Stimulated activated CD8-positive, alpha-beta memory T cell treated with anti-CD3 and anti-CD28 coated beads, Interleukin-4, amount 100 ng/mL, for 1 hour (primary cell): ENCODE results near the gene TRIM42.

Source experiments
- DNase-seq, 2 donors: peaks; one replicate each; pipeline ENCODE4 v3.0.0-alpha.2; 2020; ENCODE audit warnings: low read depth in 2 of 2, low spot score in 1 of 2

TRIM42 gene

GRCh38 chr3:140677764-140678163 lies at the start of gene TRIM42:
Gene TRIM42 (plus strand): TSS chr3:140678064. CDS start chr3:140678230, 166 bp downstream.
- DNase-seq = no peak

DNA sequence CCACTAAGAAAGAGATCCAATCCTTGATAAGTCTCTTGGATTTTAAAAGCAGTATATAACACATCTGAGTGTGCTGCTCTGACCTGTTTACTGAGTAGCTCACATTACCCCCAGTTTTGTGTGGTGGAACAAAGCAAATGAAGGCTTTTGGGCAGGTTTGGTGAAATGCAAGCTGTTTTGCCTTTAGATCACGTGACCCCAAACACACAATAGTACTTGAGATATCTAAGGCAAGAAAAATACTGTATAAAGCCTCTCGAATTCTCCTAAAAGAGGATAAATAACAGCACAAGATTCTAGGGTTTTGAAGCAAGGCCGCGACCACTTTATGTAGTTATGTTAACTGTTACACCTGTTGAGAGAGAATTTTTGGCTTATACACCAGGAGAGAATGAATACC lies 49.3 kb upstream of the TRIM42 start:
- DNase-seq = no peak

- no peak for DNase-seq
These were observed 48.3 kb upstream of the TRIM42 start for GRCh38 chr3:140629357-140630137.

DNA sequence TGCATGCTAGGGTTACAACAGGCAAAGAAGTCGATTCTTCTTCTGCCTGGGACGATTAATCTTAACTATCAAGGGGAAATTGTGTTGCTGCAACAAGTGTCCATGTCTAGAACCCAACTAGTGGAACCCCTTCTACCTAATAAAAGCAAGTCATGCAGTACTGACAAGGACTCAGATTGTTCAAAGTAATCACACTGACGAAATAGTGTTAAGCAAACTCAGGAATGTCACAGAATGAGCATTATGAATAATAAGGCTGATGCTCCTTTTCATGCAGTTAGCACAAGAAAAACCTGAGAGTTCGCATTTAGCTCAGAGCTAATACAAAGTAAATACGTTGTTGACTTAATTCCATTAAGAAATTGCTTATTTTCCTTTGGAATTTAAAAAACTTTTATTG lies 47.5 kb upstream of the TRIM42 start:
- no peak for DNase-seq

- DNase-seq = no peak
These were observed 47.0 kb upstream of the TRIM42 start for GRCh38 chr3:140630866-140631265.

- no peak for DNase-seq
These were observed 42.6 kb upstream of the TRIM42 start for GRCh38 chr3:140635276-140635675.

DNA sequence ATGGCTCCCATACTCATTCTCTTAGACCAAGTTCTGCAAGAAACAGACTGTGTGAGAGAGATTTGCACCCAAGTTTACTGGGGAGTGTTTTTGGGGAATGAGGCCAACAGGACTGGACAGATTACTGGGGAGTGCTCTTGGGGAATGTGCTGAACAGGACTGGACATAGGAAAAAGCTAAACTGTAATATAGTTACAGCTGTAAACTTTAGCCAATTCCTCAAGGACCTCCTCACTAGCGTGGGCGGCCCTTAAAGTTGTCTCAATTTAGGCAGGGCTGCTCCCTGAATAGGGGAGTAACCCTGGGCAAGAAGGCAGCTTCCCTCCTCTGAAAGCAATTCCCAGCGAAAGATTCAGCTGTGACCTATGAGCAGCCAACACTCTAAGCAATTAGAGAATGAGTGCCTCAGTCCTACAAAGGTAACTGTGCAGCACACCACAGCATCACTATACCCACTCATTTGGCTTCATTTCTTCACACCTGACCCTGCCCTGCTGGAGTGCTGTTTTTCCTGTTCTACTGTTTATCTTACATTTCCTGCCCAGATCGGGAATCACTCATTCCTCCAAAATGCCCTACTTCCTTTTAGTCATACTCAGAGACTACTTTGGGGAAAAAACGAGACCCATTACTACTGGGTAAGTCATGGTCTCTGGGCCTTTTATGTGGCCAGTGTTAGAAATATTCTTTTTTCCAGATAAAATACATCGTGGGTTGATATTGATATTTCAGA lies 41.3 kb upstream of the TRIM42 start:
- no peak for DNase-seq

- DNase-seq = no peak
These were observed 26.6 kb upstream of the TRIM42 start for GRCh38 chr3:140651287-140651686.

DNA sequence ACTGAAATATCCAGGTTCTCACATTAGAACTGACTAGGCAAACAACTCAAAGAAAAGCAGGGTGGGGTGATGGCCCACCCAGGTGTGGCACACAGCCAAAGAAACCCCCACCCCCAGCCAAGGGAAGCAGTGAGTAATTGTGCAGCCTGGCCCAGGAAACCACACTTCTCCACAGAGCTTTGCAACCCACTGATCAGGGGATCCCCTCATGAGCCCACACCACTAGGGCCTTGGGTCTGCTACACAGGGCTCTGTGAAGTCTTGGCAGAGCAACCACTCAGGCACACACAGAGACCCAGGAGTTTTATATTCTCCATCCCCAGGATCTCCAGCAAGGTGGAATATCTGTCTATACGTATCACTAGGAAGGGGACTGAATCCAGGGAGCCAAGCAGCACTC lies 22.2 kb upstream of the TRIM42 start:
- DNase-seq = no peak

- no peak for DNase-seq
These were observed 13.8 kb upstream of the TRIM42 start for GRCh38 chr3:140664111-140664510.

GRCh38 chr3:140682586-140682985 lies 4.7 kb downstream of the TRIM42 start:
- DNase-seq = no peak

DNA sequence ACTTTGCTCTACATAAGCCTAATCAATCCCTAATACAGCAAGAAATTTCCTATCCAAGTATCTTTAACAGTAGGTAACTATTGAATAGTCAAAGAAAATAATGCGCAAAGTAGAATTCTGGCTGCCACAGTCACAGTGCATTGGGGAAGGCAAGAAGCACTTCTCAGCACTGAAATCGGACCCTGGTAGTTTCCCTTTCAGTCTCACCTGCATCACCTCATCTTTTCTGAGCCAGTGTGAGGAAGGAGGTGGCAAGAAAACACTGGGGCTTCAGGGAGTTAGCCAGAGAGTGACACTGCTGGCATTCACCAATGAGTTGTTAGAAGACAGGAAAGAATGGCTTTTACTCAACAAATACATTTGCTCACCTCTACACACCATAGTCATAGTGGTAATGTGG lies 8.3 kb downstream of the TRIM42 start:
- DNase-seq = no peak

GRCh38 chr3:140686948-140687347 lies 9.1 kb downstream of the TRIM42 start:
- no peak for DNase-seq

- no peak for DNase-seq
These were observed 17.6 kb downstream of the TRIM42 start for GRCh38 chr3:140695361-140696061.

DNA sequence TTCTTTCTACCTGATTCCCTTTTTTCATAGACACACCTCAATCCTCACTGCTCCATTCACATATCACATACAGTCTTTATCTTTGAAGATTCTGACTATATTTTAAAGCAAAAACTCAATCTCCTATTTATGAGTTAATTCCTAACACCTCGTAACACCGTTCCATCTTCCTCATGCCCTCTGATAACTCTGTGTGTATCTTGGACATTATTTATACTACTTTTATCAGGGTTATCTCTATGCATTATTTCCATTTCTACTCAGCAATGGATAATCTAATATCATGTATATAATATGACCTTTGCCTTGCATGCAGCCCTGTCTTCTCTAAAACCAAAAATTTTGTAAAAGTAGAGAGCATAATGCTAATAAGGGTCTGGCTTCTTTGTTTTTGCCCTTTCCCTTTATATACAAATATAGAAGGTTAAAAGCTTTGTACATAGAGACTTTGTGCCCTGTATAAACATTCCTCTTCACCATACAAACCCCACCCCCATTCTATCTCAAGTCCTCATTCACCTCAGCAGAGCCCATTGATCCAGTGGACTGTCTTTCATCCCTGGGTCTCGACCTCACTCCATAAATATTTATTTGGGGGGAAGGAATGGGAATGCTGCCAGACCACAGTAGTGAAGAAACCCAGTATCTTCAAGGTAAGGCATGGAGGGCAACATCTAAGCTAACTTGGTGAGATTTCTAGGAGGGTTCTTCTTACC lies 21.8 kb downstream of the TRIM42 start:
- DNase-seq = no peak

DNA sequence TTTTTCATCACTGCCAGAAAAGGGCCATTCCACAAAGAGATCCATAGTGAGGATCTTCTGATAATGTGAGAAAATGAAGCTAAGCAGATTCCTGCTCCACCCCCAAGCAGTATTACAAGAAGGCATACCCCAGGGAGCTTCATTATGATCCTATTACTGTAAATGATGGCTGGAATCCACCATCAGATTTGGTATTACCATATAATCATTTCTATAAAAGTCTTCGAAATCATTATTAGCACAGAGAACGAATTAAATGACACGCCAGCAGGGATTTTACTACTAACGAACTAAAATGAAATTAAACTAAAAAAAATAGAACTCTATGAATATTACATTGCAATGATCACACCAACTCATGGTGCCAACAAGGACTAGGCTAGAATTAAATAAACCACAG lies 24.4 kb downstream of the TRIM42 start:
- no peak for DNase-seq

DNA sequence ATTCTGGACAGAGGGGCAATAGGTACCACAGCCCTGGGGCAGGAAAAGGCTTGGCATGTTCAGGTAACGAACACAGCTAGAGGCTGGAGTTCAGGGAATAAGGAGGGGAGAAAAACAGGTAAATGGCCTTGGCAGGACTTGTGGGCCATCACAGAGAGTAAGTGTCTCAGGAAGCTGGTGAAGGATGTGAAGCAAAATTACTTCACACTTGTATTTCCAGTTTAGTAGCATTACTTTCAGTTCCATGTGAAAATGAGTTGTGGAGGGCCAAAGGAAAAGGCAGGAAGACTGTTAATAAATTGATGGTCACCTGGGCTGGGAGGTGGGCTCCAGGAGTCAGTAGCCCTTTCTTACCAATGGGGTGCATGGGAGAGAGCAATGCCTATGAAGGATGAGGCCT lies 25.6 kb downstream of the TRIM42 start:
- DNase-seq = no peak

DNA sequence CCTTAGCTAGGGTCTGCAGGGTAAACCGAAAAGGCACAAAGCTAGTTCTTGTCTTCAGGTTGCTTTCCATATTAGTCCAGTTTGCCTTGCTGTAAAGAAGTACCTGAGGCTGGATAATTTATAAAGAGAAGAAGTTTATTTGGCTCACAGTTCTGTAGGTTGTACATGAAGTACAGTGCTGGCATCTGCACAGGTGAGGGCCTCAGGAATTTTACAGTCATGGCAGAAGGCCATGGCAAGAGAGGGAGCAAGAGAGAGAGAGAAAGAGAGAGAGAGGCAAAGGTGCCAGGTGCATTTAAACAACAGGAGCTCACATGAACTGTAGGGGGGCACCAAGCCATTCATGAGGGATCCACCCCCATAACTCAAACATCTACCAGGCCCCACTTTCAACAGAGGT lies 26.9 kb downstream of the TRIM42 start:
- DNase-seq = no peak

GRCh38 chr3:140705954-140706353 lies 28.1 kb downstream of the TRIM42 start:
- DNase-seq = no peak

DNA sequence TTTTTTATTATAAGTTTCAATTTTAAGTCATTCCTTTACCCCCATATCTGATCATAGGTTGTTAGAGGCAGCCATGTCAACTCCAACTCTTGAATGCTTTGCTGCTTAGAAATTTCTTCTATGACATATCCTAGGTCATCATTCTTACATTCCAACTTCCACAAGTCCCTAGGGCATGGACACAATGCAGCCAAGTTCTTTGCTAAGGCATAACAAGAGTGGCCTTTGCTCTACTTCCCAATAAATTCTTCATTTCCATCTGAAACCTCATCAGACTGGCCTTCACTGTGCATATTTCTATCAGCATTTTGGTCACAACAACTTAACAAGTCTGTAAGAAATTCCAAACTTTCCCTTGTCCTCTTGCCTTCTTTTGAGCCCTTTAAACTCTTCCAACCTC lies 28.5 kb downstream of the TRIM42 start:
- DNase-seq = no peak

- no peak for DNase-seq
These were observed 31.0 kb downstream of the TRIM42 start for GRCh38 chr3:140708815-140709214.
